HepG2 (cell line): ENCODE measurements around the gene SYT7. TPM values are rescaled to one million over a fixed set of nuclear protein-coding genes. Genes with fewer than 3 reads are reported as not detected.

Experiments used
- ATAC-seq: fragments of 200-7000 bp; cut with Tn5 transposase; 3 replicates; pipeline ENCODE4 v1.9.1; 2020; ENCODE audit warnings: mild to moderate bottlenecking, moderate library complexity
- BruUV-seq: library from RNA; stranded (reverse); fragments of 400-500 nt; replicated peaks from 2 replicates; lab custom pipeline; 2021; lab: Mats Ljungman, UMichigan
- CTCF ChIA-PET: fragments of 300-600 bp; formaldehyde crosslinking; extraction: SDS; loops from one replicate; lab custom pipeline; 2021; ENCODE audit warnings: low total read pairs, inconsistent platforms, low intra/inter-chr PET ratio; lab: Yijun Ruan, JAX
- POLR2A ChIA-PET: fragments of 350-600 bp; sonication (Branson Sonifier 250); formaldehyde crosslinking; loops from one replicate; lab custom pipeline; 2020; ENCODE audit warnings: antibody characterized with exemption, inconsistent platforms; lab: Yijun Ruan, JAX
- DNase-seq: peaks from one replicate; pipeline ENCODE4 v3.0.0-alpha.2; 2015; ENCODE audit warnings: low spot score
- FAIRE-seq: peaks from 3 replicates; lab custom pipeline; 2011; peaks lifted over from hg19 to GRCh38; lab: Jason Lieb, UNC
- H2AFZ ChIP-seq: one replicate; pipeline ENCODE4 v1.6.1; 2011; ENCODE audit warnings: low read length, inconsistent platforms
- H3K27ac ChIP-seq: fragments of 300-600 bp; 3 replicates; pipeline ENCODE4 v1.8.0; 2011; ENCODE audit warnings: mixed run types, mild to moderate bottlenecking, mixed read lengths, low read length, inconsistent platforms; ENCODE audit not compliant: insufficient read depth; ENCODE audit errors: extremely low read length
- H3K27me3 ChIP-seq, 2 experiments: fragments of 200-600 bp in 1 of 2; 2 replicates in 1 of 2; 3 replicates in 1 of 2; pipeline versions ENCODE4 v1.6.0 to v1.8.0; 2011; ENCODE audit warnings: low read length in 2 of 2, mild to moderate bottlenecking in 2 of 2, moderate library complexity in 2 of 2, inconsistent platforms in 1 of 2; ENCODE audit not compliant: insufficient read depth in 2 of 2, control insufficient read depth in 1 of 2
- H3K36me3 ChIP-seq, 2 experiments: fragments of 200-600 bp in 1 of 2; replicated peaks in 1 of 2; 2 replicates in 1 of 2; 3 replicates in 1 of 2; pipeline versions ENCODE4 v1.5.1 to v1.8.0; 2011; ENCODE audit warnings: low read length in 2 of 2, inconsistent platforms in 1 of 2; ENCODE audit not compliant: insufficient read depth in 2 of 2, control insufficient read depth in 1 of 2
- H3K4me1 ChIP-seq: 2 replicates; pipeline ENCODE4 v1.5.1; 2012; ENCODE audit warnings: low read length, inconsistent platforms; ENCODE audit not compliant: insufficient read depth
- H3K4me2 ChIP-seq: 2 replicates; pipeline ENCODE4 v1.6.0; 2011; ENCODE audit warnings: low read depth, low read length, inconsistent platforms
- H3K4me3 ChIP-seq, 3 experiments: fragments of 200-600 bp in 1 of 3; sonication (generic), shearing (Covaris generic) in 1 of 3; replicated peaks in 1 of 3; 2 replicates each; pipeline ENCODE4 v1.5.1; 2011 to 2016; ENCODE audit warnings: low read length in 3 of 3, inconsistent platforms in 2 of 3, low read depth in 2 of 3, mild to moderate bottlenecking in 2 of 3, control low read depth in 1 of 3, mixed read lengths in 1 of 3; ENCODE audit not compliant: insufficient read depth in 1 of 3
- H3K79me2 ChIP-seq: one replicate; pipeline ENCODE4 v1.6.1; 2011; ENCODE audit warnings: low read length, inconsistent platforms; ENCODE audit not compliant: insufficient read depth
- H3K9ac ChIP-seq: 2 replicates; pipeline ENCODE4 v1.6.0; 2011; ENCODE audit warnings: mild to moderate bottlenecking, low read depth, low read length, inconsistent platforms; ENCODE audit not compliant: insufficient read depth
- H3K9me3 ChIP-seq: 2 replicates; pipeline ENCODE4 v1.5.1; 2012; ENCODE audit warnings: mild to moderate bottlenecking, low read length
- H4K20me1 ChIP-seq: 2 replicates; pipeline ENCODE4 v1.6.0; 2011; ENCODE audit warnings: inconsistent platforms, mild to moderate bottlenecking, low read length, moderate library complexity; ENCODE audit not compliant: insufficient read depth
- GLMP ChIP-seq: sonication (generic); formaldehyde crosslinking; IDR thresholded peaks from 2 replicates; pipeline ENCODE4 v1.9.0; 2021; ENCODE audit warnings: missing genetic modification reagents, mild to moderate bottlenecking, borderline replicate concordance
- HMG20B ChIP-seq: conservative IDR thresholded peaks from 2 replicates; pipeline ENCODE4 v1.6.1; 2016; ENCODE audit warnings: missing genetic modification reagents, missing compliant biosample characterization
- HNRNPH1 ChIP-seq: fragments of 200-400 bp; formaldehyde crosslinking; optimal IDR thresholded peaks from 2 replicates; pipeline ENCODE3; 2017; ENCODE audit warnings: mild to moderate bottlenecking, low read depth, low read length
- MZF1 ChIP-seq: sonication (generic); formaldehyde crosslinking; IDR thresholded peaks from 2 replicates; pipeline ENCODE4 v1.8.1; 2023; ENCODE audit warnings: mild to moderate bottlenecking, missing genetic modification reagents, borderline replicate concordance
- NFE2 ChIP-seq: sonication (generic); formaldehyde crosslinking; IDR thresholded peaks from 2 replicates; pipeline ENCODE4 v1.4.0; 2020; ENCODE audit warnings: missing genetic modification reagents
- NFYB ChIP-seq: sonication (generic); formaldehyde crosslinking; IDR thresholded peaks from 2 replicates; pipeline ENCODE4 v1.4.0; 2020; ENCODE audit warnings: missing genetic modification reagents
- RNF2 ChIP-seq: fragments of 450-650 bp; conservative IDR thresholded peaks from 2 replicates; pipeline ENCODE4 v1.6.1; 2016; ENCODE audit warnings: low read depth
- RORA ChIP-seq: sonication (generic); formaldehyde crosslinking; IDR thresholded peaks from 2 replicates; pipeline ENCODE4 v1.5.0; 2020; ENCODE audit warnings: mild to moderate bottlenecking, missing genetic modification reagents, moderate library complexity
- STAT5B ChIP-seq: sonication (generic); formaldehyde crosslinking; IDR thresholded peaks from 2 replicates; pipeline ENCODE4 v1.4.0; 2020; ENCODE audit warnings: missing genetic modification reagents
- TRIM24 ChIP-seq: sonication (generic); formaldehyde crosslinking; IDR thresholded peaks from 2 replicates; pipeline ENCODE4 v1.8.0; 2022; ENCODE audit warnings: mild to moderate bottlenecking, missing genetic modification reagents
- ZNF101 ChIP-seq: sonication (generic); formaldehyde crosslinking; IDR thresholded peaks from 2 replicates; pipeline ENCODE4 v1.4.0; 2020; ENCODE audit warnings: mild to moderate bottlenecking, low read depth, missing genetic modification reagents, borderline replicate concordance
- ZNF280D ChIP-seq: sonication (generic); formaldehyde crosslinking; IDR thresholded peaks from 2 replicates; pipeline ENCODE4 v1.5.1; 2020; ENCODE audit warnings: mild to moderate bottlenecking, missing genetic modification reagents
- WGBS: methylation state at CpG from one replicate; pipeline ENCODE4 v1.1.6; 2017; ENCODE audit warnings: low lambda C conversion rate; 5-methylcytosine and 5-hydroxymethylcytosine counted together
- in situ Hi-C: cut with HindIII; loops from 2 replicates; pipeline ENCODE4 v1.10.0; 2017; ENCODE audit warnings: low pct_unique_long_range_greater_than_20kb; ENCODE audit not compliant: extremely low pct_ligation_motif_present
- intact Hi-C: fragments of 100-400 bp; cut with micrococcal nuclease; formaldehyde crosslinking; loops from one replicate; pipeline ENCODE4 v1.10.0; 2022; ENCODE audit not compliant: unreplicated experiment
- polyA plus RNA-seq, 8 experiments: library from polyadenylated mRNA; depleted of rRNA in 3 of 8; stranded (reverse) in 7 of 8; unstranded in 1 of 8; fragments of >200 nt; fragmentation: Illumina TruSeq in 4 of 8; extraction: Trizol in 4 of 8; gene quantifications; 2 replicates each; pipeline versions ENCODE4 v1.2.1 to v1.2.3, GENCODE V29; 2011 to 2016; ENCODE audit warnings: low read depth in 4 of 8, missing spikeins in 1 of 8, mixed read lengths in 1 of 8; ENCODE audit not compliant: insufficient read depth in 1 of 8
- total RNA-seq, 5 experiments: library from RNA; depleted of rRNA; stranded (reverse); fragments of >200 nt; fragmentation: Illumina TruSeq; extraction: Trizol; gene quantifications; 2 replicates each; pipeline ENCODE4 v1.2.3, GENCODE V29; 2016; ENCODE audit warnings: low read depth in 1 of 5
- TF ChIP-seq, protein P1 (sequence below): sonication (generic); formaldehyde crosslinking; IDR thresholded peaks from 2 replicates; pipeline ENCODE4 v1.4.0; 2020; ENCODE audit warnings: missing genetic modification reagents, mild to moderate bottlenecking, borderline replicate concordance
- TF ChIP-seq, protein P2 (sequence below): sonication (generic); formaldehyde crosslinking; IDR thresholded peaks from 2 replicates; pipeline ENCODE4 v1.4.0; 2020; ENCODE audit warnings: mild to moderate bottlenecking, missing genetic modification reagents
- TF ChIP-seq, protein P3 (sequence below): sonication (generic); formaldehyde crosslinking; IDR thresholded peaks from 2 replicates; pipeline ENCODE4 v1.4.0; 2020; ENCODE audit warnings: mild to moderate bottlenecking, missing genetic modification reagents

Gene SYT7
- total and polyA plus RNA-seq, 2 of the 13 experiments (the other 11 are each of a cell fraction or from before 2014, with no cell fraction given) = 1.4 to 4.4 TPM

DNA sequence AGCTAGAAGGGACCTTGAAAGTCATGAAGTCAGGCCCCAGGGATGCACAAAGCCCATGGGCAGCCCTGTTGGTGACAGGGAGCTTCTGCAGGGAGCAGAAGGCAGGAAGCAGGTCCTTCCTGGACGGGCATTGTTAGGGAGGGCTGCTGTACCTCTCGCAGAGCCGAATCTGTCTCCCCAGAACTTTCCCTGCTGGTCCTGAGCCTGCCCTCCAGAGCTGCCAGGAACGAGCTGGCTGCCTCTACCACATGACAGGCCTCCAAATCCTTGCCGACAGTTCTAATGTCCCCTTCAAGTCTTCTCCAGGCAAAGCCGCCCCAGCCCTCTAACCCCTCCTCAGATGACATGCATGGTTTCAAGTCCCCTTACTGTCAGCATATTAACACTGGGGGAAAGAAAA, 20.1 kb downstream of the SYT7 start (continued):
- TF ChIP-seq ZNF280D (CRISPR knock-in tag) (no peak), TRIM24 (CRISPR knock-in tag) (no peak), RORA (CRISPR knock-in tag) (no peak), MZF1 (CRISPR knock-in tag) (no peak), RNF2 (no peak), STAT5B (no peak), HMG20B (CRISPR knock-in tag) (no peak)
- TF ChIP-seq, all 625 proteins: peak for 0

DNA sequence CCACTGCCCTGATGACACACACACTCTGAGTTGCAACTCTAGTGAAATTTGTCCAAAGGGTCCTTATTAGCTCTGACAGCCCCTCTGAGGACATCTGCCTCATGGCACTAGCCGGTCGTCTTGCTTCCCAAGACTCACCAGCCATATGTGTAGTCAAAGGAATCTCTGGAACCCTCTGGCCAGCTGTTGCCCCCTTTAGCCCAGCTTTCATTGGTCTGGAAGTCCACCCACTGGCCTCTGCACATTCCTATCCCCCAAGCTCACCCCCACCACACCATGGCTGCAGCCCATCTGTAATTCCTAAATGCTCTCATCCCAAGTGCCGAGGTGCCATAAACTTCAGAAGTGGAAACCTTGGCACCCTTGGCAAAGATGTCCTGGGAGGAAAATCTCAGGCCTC, 24.3 kb downstream of the SYT7 start:
- POLR2A ChIA-PET = no interaction called here
- no peaks in the 10 kb centered on the region for H3K4me1 ChIP-seq
- 90% methylated on average over 3 of the region's 3 CpGs for WGBS
- no peak overlapping the region for H3K4me3 ChIP-seq
- ATAC-seq (no peak), FAIRE-seq (no peak), DNase-seq (no peak)
- H3K36me3 ChIP-seq = no peaks in the 10 kb centered on the region
- H3K9me3 ChIP-seq = no peaks in the 10 kb centered on the region
- H2AFZ ChIP-seq = no peak overlapping the region
- no TSS peak for BruUV-seq
- H4K20me1 ChIP-seq = no peaks in the 10 kb centered on the region
- no peak overlapping the region for H3K4me2 ChIP-seq
- H3K9ac ChIP-seq = no peak overlapping the region
- peaks cover 0 to 1% of the 10 kb centered on the region in 2 experiments; a peak in 2 of 5 replicates for H3K27me3 ChIP-seq
- CTCF ChIA-PET = no interaction called here
- H3K27ac ChIP-seq = no peak overlapping the region
- intact Hi-C loops (no loop called here), in situ Hi-C loops (no loop called here)
- H3K79me2 ChIP-seq = no peaks in the 10 kb centered on the region
- TF ChIP-seq, protein P1, sequence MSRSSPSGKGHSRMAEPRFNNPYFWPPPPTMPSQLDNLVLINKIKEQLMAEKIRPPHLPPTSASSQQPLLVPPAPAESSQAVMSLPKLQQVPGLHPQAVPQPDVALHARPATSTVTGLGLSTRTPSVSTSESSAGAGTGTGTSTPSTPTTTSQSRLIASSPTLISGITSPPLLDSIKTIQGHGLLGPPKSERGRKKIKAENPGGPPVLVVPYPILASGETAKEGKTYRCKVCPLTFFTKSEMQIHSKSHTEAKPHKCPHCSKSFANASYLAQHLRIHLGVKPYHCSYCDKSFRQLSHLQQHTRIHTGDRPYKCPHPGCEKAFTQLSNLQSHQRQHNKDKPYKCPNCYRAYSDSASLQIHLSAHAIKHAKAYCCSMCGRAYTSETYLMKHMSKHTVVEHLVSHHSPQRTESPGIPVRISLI (CRISPR knock-in tag) = no peak
- TF ChIP-seq GLMP (CRISPR knock-in tag) = no peak
- TF ChIP-seq, protein P2, sequence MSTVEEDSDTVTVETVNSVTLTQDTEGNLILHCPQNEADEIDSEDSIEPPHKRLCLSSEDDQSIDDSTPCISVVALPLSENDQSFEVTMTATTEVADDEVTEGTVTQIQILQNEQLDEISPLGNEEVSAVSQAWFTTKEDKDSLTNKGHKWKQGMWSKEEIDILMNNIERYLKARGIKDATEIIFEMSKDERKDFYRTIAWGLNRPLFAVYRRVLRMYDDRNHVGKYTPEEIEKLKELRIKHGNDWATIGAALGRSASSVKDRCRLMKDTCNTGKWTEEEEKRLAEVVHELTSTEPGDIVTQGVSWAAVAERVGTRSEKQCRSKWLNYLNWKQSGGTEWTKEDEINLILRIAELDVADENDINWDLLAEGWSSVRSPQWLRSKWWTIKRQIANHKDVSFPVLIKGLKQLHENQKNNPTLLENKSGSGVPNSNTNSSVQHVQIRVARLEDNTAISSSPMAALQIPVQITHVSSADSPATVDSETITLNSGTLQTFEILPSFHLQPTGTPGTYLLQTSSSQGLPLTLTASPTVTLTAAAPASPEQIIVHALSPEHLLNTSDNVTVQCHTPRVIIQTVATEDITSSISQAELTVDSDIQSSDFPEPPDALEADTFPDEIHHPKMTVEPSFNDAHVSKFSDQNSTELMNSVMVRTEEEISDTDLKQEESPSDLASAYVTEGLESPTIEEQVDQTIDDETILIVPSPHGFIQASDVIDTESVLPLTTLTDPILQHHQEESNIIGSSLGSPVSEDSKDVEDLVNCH (CRISPR knock-in tag) = no peak
- TF ChIP-seq, protein P3, sequence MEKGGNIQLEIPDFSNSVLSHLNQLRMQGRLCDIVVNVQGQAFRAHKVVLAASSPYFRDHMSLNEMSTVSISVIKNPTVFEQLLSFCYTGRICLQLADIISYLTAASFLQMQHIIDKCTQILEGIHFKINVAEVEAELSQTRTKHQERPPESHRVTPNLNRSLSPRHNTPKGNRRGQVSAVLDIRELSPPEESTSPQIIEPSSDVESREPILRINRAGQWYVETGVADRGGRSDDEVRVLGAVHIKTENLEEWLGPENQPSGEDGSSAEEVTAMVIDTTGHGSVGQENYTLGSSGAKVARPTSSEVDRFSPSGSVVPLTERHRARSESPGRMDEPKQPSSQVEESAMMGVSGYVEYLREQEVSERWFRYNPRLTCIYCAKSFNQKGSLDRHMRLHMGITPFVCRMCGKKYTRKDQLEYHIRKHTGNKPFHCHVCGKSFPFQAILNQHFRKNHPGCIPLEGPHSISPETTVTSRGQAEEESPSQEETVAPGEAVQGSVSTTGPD (CRISPR knock-in tag) = no peak
- no peak for TF ChIP-seq ZNF101 (CRISPR knock-in tag)
- no peak for TF ChIP-seq HNRNPH1
- no peak for TF ChIP-seq NFE2
- TF ChIP-seq NFYB (CRISPR knock-in tag) = no peak
